Prostate gland (tissue), 2 donors: ENCODE results near the gene SSTR5.

Experiments used
- POLR2A ChIP-seq: fragments of 450-650 bp; IDR thresholded peaks from one replicate; pipeline ENCODE4 v1.6.1; 2016; ENCODE audit warnings: antibody characterized with exemption, mild to moderate bottlenecking
- POLR2AphosphoS5 ChIP-seq: sonication (generic); formaldehyde crosslinking; IDR thresholded peaks from one replicate; pipeline ENCODE4 v1.6.1; 2017; ENCODE audit warnings: antibody characterized with exemption
- TF ChIP-seq, protein P1 (sequence below), 4 experiments: fragments of 200-600 bp in 2 of 4; fragments of 450-650 bp in 2 of 4; sonication (generic) in 2 of 4; IDR thresholded peaks; 1 replicate in 3 of 4; 2 replicates in 1 of 4; pipeline ENCODE4 v1.5.1; 2016 to 2019; ENCODE audit warnings: antibody characterized with exemption in 4 of 4, mild to moderate bottlenecking in 2 of 4, moderate library complexity in 2 of 4

DNA sequence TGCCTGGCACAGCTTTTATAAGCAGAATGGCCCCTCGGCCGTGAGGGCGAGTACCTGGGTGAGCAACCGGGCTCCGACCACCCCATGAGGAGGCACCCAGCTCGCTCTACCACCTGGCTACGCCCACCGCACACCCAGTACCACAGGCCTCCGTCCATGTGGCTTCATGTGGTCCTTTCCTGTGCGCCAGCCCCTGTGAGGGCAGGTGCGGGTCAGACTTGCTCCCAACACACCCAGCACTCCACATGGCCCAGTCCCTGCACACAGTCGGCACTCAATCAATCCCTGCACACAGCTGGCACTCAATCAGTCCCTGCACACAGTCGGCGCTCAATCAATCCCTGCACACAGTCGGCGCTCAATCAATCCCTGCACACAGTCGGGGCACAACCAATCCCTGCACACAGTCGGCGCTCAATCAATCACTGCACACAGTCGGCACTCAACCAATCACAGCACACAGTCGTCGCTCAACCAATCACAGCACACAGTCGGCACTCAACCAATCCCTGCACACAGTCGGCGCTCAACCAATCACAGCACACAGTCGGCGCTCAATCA lies 19.5 kb downstream of the SSTR5 start:
- TF ChIP-seq, protein P1, sequence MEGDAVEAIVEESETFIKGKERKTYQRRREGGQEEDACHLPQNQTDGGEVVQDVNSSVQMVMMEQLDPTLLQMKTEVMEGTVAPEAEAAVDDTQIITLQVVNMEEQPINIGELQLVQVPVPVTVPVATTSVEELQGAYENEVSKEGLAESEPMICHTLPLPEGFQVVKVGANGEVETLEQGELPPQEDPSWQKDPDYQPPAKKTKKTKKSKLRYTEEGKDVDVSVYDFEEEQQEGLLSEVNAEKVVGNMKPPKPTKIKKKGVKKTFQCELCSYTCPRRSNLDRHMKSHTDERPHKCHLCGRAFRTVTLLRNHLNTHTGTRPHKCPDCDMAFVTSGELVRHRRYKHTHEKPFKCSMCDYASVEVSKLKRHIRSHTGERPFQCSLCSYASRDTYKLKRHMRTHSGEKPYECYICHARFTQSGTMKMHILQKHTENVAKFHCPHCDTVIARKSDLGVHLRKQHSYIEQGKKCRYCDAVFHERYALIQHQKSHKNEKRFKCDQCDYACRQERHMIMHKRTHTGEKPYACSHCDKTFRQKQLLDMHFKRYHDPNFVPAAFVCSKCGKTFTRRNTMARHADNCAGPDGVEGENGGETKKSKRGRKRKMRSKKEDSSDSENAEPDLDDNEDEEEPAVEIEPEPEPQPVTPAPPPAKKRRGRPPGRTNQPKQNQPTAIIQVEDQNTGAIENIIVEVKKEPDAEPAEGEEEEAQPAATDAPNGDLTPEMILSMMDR (IDR thresholded peaks at IDR 0.05), result no peak
- TF ChIP-seq POLR2A (no peak), POLR2AphosphoS5 (no peak)
